ENCODE measurements around the gene PPP1R12A. TPM values are rescaled to one million over a fixed set of nuclear protein-coding genes. Genes with fewer than 3 reads are reported as not detected.

The PPP1R12A gene
- total RNA-seq (2021) (55.8 and 69.9 TPM in 2 replicates), Bru-seq, nascent RNA (percentile 92 among the genes with signal in this experiment), BruChase-seq, experiment 1, labeled RNA remaining after a 2-hour chase (percentile 86 among the genes with signal in this experiment), BruChase-seq, experiment 2, labeled RNA remaining after a 6-hour chase (percentile 81 among the genes with signal in this experiment)
- long read RNA-seq, full-length matches to known transcripts = 2 of 53 reads
- long read RNA-seq, partial matches to known transcripts = 34 of 53 reads
- long read RNA-seq, other reads (novel, unspliced or antisense) = 17 of 53 reads

DNA sequence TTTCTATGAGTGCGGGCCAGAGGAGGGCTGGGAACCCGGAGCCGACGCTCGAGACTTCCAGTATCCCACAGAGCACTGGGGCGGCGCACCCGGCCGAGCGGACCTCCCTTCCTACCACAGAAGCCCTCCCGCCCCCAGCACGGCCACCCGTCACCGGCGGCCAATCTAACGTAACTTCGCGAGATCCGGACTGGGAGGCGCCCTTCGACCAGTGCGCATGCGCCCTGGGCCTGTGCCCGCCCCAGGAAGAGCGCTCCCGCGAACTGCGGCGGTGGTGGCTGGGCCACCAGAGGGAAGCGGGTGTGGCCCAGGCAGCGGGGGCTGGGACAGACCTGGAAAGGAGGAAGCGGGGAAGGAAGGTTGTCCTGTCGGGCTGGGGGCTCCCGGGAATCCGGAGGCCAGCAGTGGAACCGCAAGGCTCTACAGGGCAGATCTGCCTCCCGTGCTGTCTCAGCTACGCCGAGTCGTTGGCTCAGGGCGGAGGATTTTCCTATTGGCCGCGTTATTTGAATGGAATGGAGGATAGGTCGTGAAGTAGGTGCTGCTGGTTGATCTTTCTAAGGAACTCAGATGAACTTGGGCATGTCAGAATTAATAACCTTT, at the start of gene PPP1R12A:
Gene PPP1R12A, minus strand, starts transcription at position 77 of the 603 bp plus-strand sequence. CDS start 166 bp downstream, outside the sequence.
- Histone ChIP-seq H3K36me3 (ENCODE audit: low read depth) (no peaks in the 10 kb centered on the region), H3K79me2 (ENCODE audit: low read depth) (peaks cover 61% of the 10 kb centered on the region), H3K9me3 (ENCODE audit: insufficient read depth, low read depth) (no peaks in the 10 kb centered on the region), H3K4me3 (peak within 1 kb of the TSS; percentile 70), H3K4me1 (replicated peaks; ENCODE audit: insufficient read depth) (peaks cover 29% of the 10 kb centered on the region), H3K27me3 (ENCODE audit: insufficient read depth, low read depth) (no peaks in the 10 kb centered on the region), H3K4me2 (peak within 1 kb of the TSS; percentile 97), H3K27ac (peak within 1 kb of the TSS; percentile 71), H3F3A (ENCODE audit: insufficient read depth, low read depth) (no peaks in the 10 kb centered on the region), H4K20me1 (ENCODE audit: insufficient read depth) (peaks cover 7% of the 10 kb centered on the region), H3K9me2 (ENCODE audit: insufficient read depth) (no peaks in the 10 kb centered on the region), H2AFZ (peak within 1 kb of the TSS; percentile 90)
- DNase-seq = peak; percentile 88 to 97
- no peak for TF ChIP-seq EZH2 (IDR thresholded peaks at IDR 0.05; ENCODE audit: low read depth)
- TF ChIP-seq, protein P1, sequence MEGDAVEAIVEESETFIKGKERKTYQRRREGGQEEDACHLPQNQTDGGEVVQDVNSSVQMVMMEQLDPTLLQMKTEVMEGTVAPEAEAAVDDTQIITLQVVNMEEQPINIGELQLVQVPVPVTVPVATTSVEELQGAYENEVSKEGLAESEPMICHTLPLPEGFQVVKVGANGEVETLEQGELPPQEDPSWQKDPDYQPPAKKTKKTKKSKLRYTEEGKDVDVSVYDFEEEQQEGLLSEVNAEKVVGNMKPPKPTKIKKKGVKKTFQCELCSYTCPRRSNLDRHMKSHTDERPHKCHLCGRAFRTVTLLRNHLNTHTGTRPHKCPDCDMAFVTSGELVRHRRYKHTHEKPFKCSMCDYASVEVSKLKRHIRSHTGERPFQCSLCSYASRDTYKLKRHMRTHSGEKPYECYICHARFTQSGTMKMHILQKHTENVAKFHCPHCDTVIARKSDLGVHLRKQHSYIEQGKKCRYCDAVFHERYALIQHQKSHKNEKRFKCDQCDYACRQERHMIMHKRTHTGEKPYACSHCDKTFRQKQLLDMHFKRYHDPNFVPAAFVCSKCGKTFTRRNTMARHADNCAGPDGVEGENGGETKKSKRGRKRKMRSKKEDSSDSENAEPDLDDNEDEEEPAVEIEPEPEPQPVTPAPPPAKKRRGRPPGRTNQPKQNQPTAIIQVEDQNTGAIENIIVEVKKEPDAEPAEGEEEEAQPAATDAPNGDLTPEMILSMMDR (conservative IDR thresholded peaks at IDR 0.05) = no peak
- intact Hi-C loops (cut with micrococcal nuclease; ENCODE audit: unreplicated experiment) = loop anchor here (1.0 to 5.0 kb wide), 3 partner anchors 251 to 511 kb away; no protein-coding TSS in a partner anchor
- no TSS peak for BruUV-seq (replicated peaks)
- ChIA-PET CTCF (no interaction called here), POLR2A (ENCODE audit: unreplicated experiment) (interaction anchor here (0.7 kb wide), 2 partner anchors 135 to 240 kb away, joined by 3 read pairs; no protein-coding TSS in a partner anchor)

DNA sequence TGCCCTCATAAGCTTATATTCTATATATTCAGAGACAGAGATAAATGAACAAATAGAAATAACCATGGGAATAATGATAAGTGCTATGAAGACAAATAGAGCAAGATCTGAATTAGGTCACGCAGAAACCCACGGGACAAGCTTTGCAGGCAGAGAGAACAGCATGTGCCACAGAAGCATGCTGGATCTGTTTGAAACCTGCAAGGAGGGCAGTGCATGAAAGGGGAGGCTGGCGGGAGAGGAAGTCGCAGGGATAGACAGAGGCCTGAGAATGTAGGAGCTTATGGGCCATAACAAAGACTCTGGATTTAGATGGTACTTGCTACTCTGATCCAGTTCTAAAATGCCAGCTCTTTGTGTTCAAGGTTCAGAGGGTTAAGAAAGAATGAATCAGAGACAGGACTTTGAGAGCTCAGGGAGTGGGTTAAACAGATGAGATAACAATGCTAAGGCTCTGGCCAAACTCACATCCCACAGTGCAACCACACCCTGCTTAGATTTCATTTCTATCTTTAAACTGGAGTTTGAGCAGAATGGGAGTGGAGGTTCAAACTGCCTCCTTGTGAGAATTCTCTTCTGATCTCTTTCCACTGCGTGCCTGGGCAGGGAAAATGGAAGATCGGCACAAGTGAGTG, 49.2 kb upstream of the PPP1R12A start:
- Histone ChIP-seq H3K4me1 (replicated peaks; ENCODE audit: insufficient read depth) (no peaks in the 10 kb centered on the region), H3K79me2 (ENCODE audit: low read depth) (no peaks in the 10 kb centered on the region), H3K4me2 (no peak overlapping the region), H3K9me3 (ENCODE audit: insufficient read depth, low read depth) (no peaks in the 10 kb centered on the region), H2AFZ (no peak overlapping the region), H3K27me3 (ENCODE audit: insufficient read depth, low read depth) (no peaks in the 10 kb centered on the region), H3F3A (ENCODE audit: insufficient read depth, low read depth) (no peaks in the 10 kb centered on the region), H3K36me3 (ENCODE audit: low read depth) (no peaks in the 10 kb centered on the region), H3K9me2 (ENCODE audit: insufficient read depth) (no peaks in the 10 kb centered on the region), H4K20me1 (ENCODE audit: insufficient read depth) (no peaks in the 10 kb centered on the region), H3K27ac (no peak overlapping the region), H3K4me3 (no peak overlapping the region)
- no peak for DNase-seq
- no TSS peak for BruUV-seq (replicated peaks)
- TF ChIP-seq EZH2 (IDR thresholded peaks at IDR 0.05; ENCODE audit: low read depth) = no peak
- TF ChIP-seq, protein P1 (conservative IDR thresholded peaks at IDR 0.05) = no peak
- POLR2A ChIA-PET (ENCODE audit: unreplicated experiment) = no interaction called here
- intact Hi-C loops (cut with micrococcal nuclease; ENCODE audit: unreplicated experiment) = no loop called here
- CTCF ChIA-PET = no interaction called here

GRCh38 chr12:79983492-79983891, 48.6 kb upstream of the PPP1R12A start:
- ChIA-PET CTCF (no interaction called here), POLR2A (ENCODE audit: unreplicated experiment) (no interaction called here)
- no peaks in the 10 kb centered on the region for H4K20me1 ChIP-seq (ENCODE audit: insufficient read depth)
- no TSS peak for BruUV-seq (replicated peaks)
- H3K79me2 ChIP-seq (ENCODE audit: low read depth) = no peaks in the 10 kb centered on the region
- H3F3A ChIP-seq (ENCODE audit: insufficient read depth, low read depth) = no peaks in the 10 kb centered on the region
- H3K4me3 ChIP-seq = no peak overlapping the region
- no peaks in the 10 kb centered on the region for H3K9me2 ChIP-seq (ENCODE audit: insufficient read depth)
- no peaks in the 10 kb centered on the region for H3K4me1 ChIP-seq (replicated peaks; ENCODE audit: insufficient read depth)
- no peak overlapping the region for H3K27ac ChIP-seq
- no peaks in the 10 kb centered on the region for H3K36me3 ChIP-seq (ENCODE audit: low read depth)
- intact Hi-C loops (cut with micrococcal nuclease; ENCODE audit: unreplicated experiment) = no loop called here
- no peak overlapping the region for H3K4me2 ChIP-seq
- H3K9me3 ChIP-seq (ENCODE audit: insufficient read depth, low read depth) = no peaks in the 10 kb centered on the region
- no peaks in the 10 kb centered on the region for H3K27me3 ChIP-seq (ENCODE audit: insufficient read depth, low read depth)
- H2AFZ ChIP-seq = no peak overlapping the region
- no peak for DNase-seq
- TF ChIP-seq, protein P1 (conservative IDR thresholded peaks at IDR 0.05) = no peak
- no peak for TF ChIP-seq EZH2 (IDR thresholded peaks at IDR 0.05; ENCODE audit: low read depth)

Measured in PC-9 (cell line).